PC-3 (cell line): Measurements from ENCODE around the gene SEC23IP.
A peak's percentile ranks its signal among the peaks of the same experiment; 100 is the strongest.

Experiments used
- CTCF ChIP-seq: fragments of 300-600 bp; sonication (generic); conservative IDR thresholded peaks from 2 replicates; pipeline ENCODE4 v1.5.1; 2017; ENCODE audit warnings: antibody characterized with exemption, low read depth, mild to moderate bottlenecking, low read length
- EZH2 ChIP-seq: fragments of 300-600 bp; sonication (generic); IDR thresholded peaks from one replicate; pipeline ENCODE4 v1.6.1; 2017; ENCODE audit warnings: antibody characterized with exemption, mild to moderate bottlenecking, low read length; ENCODE audit not compliant: unreplicated experiment
- EZH2phosphoT487 ChIP-seq: fragments of 300-600 bp; sonication (generic); IDR thresholded peaks from 2 replicates; pipeline ENCODE4 v1.6.1; 2018; ENCODE audit warnings: mild to moderate bottlenecking, antibody characterized with exemption, low read length, borderline replicate concordance

DNA sequence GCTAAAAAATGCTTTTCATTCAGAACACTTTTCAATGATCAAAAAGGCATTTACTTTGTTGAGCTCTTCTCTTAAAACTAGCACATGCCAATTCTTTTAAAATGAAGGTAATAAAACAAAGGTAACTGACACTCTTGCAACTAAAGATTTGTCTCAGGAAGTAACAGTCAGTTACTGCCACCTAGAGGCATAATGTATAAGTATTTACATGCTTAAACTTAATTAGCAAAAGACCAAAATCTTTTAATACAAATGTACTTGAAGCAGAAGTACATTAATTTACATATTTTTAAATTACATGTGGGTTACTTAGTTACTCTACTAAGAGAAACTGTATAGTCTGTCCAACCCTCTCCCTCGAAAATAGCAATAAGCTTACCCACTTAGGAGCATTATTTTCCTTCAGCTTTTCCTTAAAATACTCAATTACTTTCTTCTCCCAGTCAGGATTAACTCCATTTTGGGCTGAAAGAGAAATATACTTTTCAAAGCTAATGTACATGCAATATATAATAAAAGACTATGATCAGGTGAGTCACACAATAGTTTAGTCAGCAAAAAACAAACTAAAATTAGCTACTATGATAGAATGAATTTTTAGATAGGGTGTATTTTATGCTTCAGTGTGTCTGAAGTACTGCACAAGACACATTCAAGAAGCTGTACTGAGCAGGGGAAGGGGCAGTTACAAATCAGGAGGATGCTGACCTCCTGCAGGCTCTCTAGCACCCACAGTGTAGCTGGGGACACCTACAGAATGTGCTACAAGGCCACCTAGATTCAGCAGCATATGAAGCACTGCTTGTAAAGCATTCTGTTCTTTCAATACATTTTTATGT lies 32.9 kb upstream of the SEC23IP start:
- TF ChIP-seq CTCF (peak; percentile 72), EZH2 (no peak), EZH2phosphoT487 (no peak)
